Sigmoid colon (tissue), 4 donors: Measurements from ENCODE around the gene PRKG2.

Experiments
- EP300 ChIP-seq, 4 donors: sonication (generic); formaldehyde crosslinking; IDR thresholded peaks; one replicate each; pipeline ENCODE4 v1.6.1; 2017; ENCODE audit warnings: antibody characterized with exemption in 4 of 4
- POLR2A ChIP-seq, 2 donors: fragments of 450-650 bp; IDR thresholded peaks; one replicate each; pipeline ENCODE4 v1.6.1; 2016; ENCODE audit warnings: antibody characterized with exemption in 2 of 2, mild to moderate bottlenecking in 2 of 2, moderate library complexity in 2 of 2
- POLR2AphosphoS5 ChIP-seq, 4 donors: sonication (generic); formaldehyde crosslinking; IDR thresholded peaks; one replicate each; pipeline ENCODE4 v1.6.1; 2017; ENCODE audit warnings: antibody characterized with exemption in 4 of 4
- TF ChIP-seq, protein P1 (sequence below), 4 experiments: fragments of 450-650 bp in 3 of 4; fragments of 200-600 bp in 1 of 4; IDR thresholded peaks; one replicate each; pipeline ENCODE4 v1.5.1; 2016 to 2019; ENCODE audit warnings: antibody characterized with exemption in 4 of 4, mild to moderate bottlenecking in 3 of 4, moderate library complexity in 2 of 4

DNA sequence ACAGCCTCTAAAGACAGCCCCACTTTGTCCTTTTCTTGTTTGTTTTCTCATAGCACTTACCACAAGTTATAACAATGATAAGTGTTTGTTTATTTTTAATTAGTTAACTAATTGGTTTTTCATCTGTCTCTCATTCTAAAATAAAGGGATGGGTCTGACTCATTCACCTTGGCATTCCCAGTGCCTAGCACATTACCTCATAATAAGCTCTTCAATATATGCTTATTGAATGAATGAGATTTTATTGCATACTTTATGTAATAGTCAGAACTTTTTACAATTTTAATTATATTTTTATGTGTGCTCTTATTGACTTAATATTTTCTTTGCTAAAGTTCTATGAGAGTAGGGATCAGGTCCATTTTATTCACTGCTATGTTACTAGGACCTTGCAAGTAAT, 22.8 kb upstream of the PRKG2 start:
- no peak for TF ChIP-seq POLR2AphosphoS5 (IDR thresholded peaks at IDR 0.05)
- TF ChIP-seq POLR2A (IDR thresholded peaks at IDR 0.05), result no peak
- TF ChIP-seq, protein P1, sequence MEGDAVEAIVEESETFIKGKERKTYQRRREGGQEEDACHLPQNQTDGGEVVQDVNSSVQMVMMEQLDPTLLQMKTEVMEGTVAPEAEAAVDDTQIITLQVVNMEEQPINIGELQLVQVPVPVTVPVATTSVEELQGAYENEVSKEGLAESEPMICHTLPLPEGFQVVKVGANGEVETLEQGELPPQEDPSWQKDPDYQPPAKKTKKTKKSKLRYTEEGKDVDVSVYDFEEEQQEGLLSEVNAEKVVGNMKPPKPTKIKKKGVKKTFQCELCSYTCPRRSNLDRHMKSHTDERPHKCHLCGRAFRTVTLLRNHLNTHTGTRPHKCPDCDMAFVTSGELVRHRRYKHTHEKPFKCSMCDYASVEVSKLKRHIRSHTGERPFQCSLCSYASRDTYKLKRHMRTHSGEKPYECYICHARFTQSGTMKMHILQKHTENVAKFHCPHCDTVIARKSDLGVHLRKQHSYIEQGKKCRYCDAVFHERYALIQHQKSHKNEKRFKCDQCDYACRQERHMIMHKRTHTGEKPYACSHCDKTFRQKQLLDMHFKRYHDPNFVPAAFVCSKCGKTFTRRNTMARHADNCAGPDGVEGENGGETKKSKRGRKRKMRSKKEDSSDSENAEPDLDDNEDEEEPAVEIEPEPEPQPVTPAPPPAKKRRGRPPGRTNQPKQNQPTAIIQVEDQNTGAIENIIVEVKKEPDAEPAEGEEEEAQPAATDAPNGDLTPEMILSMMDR (IDR thresholded peaks at IDR 0.05), result no peak
- no peak for TF ChIP-seq EP300 (IDR thresholded peaks at IDR 0.05)
